ENCODE data around the gene MXI1.

DNA sequence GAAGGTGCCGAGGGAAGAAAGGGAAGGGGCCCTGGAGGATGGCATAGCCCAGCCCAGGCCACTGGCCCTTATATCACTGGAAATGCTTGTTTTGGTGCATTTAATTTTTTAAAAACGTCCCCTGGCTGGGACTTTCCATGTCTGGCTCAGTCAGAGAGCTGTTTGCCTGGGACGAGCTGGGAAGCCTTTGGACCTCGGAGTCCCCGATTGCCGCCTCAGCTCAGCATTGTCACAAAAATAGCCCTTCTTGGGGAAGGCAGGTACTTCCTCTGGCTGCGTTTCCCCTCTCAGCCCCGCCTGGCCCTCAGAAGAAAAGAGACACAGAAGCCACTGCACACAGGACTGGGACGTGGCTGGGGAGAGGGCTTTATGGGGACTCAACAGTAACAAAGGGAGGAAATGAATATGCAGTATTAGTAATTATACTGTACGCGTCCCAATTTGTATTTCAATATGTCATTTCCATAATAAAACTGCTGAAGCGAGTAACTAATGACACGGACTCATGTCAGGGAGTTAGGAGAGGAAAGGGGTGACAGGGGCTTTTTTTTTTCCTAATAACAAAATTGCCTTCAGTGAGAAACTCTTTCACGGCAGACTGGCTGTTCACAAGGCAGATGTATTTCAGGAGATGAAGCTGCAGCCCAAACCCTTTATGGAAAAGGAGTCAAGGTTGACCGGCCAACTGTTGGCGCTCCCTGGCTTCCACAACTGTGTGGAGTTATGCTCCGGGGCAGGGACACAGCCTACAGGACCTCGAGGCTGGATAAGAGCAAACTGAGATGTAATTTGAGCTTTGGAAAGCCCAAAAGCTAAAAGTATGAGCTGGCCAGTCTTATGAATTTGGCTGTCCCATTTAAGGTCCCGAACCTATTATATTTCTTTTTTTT, 31.0 kb upstream of the MXI1 start:
- TF ChIP-seq, protein P1, sequence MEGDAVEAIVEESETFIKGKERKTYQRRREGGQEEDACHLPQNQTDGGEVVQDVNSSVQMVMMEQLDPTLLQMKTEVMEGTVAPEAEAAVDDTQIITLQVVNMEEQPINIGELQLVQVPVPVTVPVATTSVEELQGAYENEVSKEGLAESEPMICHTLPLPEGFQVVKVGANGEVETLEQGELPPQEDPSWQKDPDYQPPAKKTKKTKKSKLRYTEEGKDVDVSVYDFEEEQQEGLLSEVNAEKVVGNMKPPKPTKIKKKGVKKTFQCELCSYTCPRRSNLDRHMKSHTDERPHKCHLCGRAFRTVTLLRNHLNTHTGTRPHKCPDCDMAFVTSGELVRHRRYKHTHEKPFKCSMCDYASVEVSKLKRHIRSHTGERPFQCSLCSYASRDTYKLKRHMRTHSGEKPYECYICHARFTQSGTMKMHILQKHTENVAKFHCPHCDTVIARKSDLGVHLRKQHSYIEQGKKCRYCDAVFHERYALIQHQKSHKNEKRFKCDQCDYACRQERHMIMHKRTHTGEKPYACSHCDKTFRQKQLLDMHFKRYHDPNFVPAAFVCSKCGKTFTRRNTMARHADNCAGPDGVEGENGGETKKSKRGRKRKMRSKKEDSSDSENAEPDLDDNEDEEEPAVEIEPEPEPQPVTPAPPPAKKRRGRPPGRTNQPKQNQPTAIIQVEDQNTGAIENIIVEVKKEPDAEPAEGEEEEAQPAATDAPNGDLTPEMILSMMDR (IDR thresholded peaks at IDR 0.05; ENCODE audit: low read depth, low read length, poor library complexity, severe bottlenecking): no peak
- TF ChIP-seq EZH2phosphoT487 (IDR thresholded peaks at IDR 0.05; ENCODE audit: borderline replicate concordance, low read length): no peak
